Measurements from ENCODE around the gene LPAR4.

Gene LPAR4, protein sequence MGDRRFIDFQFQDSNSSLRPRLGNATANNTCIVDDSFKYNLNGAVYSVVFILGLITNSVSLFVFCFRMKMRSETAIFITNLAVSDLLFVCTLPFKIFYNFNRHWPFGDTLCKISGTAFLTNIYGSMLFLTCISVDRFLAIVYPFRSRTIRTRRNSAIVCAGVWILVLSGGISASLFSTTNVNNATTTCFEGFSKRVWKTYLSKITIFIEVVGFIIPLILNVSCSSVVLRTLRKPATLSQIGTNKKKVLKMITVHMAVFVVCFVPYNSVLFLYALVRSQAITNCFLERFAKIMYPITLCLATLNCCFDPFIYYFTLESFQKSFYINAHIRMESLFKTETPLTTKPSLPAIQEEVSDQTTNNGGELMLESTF

GRCh38 chrX:78747489-78747888 lies at the start of gene LPAR4:
TSS of gene LPAR4 (plus strand) at chrX:78747720. CDS start at chrX:78754870, 7,150 bp downstream.
- no peaks in the 10 kb centered on the region for H3K4me1 ChIP-seq (ENCODE audit: control insufficient read depth in 2 of 2, insufficient read depth in 2 of 2, low read length in 2 of 2)
- peaks cover 0 to 3% of the 10 kb centered on the region in 2 donors for H3K27me3 ChIP-seq (ENCODE audit: control insufficient read depth in 2 of 2, insufficient read depth in 2 of 2, low read length in 2 of 2)
- peak within 1 kb of the TSS; percentile 17 to 52 for H3K4me3 ChIP-seq (ENCODE audit: low read length in 2 of 2)
- no peaks in the 10 kb centered on the region for H3K36me3 ChIP-seq (ENCODE audit: control insufficient read depth in 2 of 2, insufficient read depth in 2 of 2, low read length in 2 of 2)
- H3K27ac ChIP-seq (ENCODE audit: low read depth in 2 of 2, low read length in 2 of 2): no peak within 1 kb of the TSS
- H3K9me3 ChIP-seq (ENCODE audit: control insufficient read depth in 2 of 2, low read length in 2 of 2): no peaks in the 10 kb centered on the region
- no peak within 1 kb of the TSS for H3K9ac ChIP-seq (ENCODE audit: low read depth in 1 of 2, low read length in 2 of 2)

GRCh38 chrX:78706071-78706470 lies 41.4 kb upstream of the LPAR4 start:
- Histone ChIP-seq H3K9ac (ENCODE audit: low read depth in 1 of 2, low read length in 2 of 2) (no peak overlapping the region), H3K4me3 (ENCODE audit: low read length in 2 of 2) (no peak overlapping the region), H3K9me3 (ENCODE audit: control insufficient read depth in 2 of 2, low read length in 2 of 2) (no peaks in the 10 kb centered on the region), H3K27me3 (ENCODE audit: control insufficient read depth in 2 of 2, insufficient read depth in 2 of 2, low read length in 2 of 2) (no peaks in the 10 kb centered on the region), H3K4me1 (ENCODE audit: control insufficient read depth in 2 of 2, insufficient read depth in 2 of 2, low read length in 2 of 2) (no peaks in the 10 kb centered on the region), H3K27ac (ENCODE audit: low read depth in 2 of 2, low read length in 2 of 2) (no peak overlapping the region), H3K36me3 (ENCODE audit: control insufficient read depth in 2 of 2, insufficient read depth in 2 of 2, low read length in 2 of 2) (no peaks in the 10 kb centered on the region)

- no peak overlapping the region for H3K4me3 ChIP-seq (ENCODE audit: low read length in 2 of 2)
- H3K36me3 ChIP-seq (ENCODE audit: control insufficient read depth in 2 of 2, insufficient read depth in 2 of 2, low read length in 2 of 2): no peaks in the 10 kb centered on the region
- no peak overlapping the region for H3K27ac ChIP-seq (ENCODE audit: low read depth in 2 of 2, low read length in 2 of 2)
- no peak overlapping the region for H3K9ac ChIP-seq (ENCODE audit: low read depth in 1 of 2, low read length in 2 of 2)
- no peaks in the 10 kb centered on the region for H3K4me1 ChIP-seq (ENCODE audit: control insufficient read depth in 2 of 2, insufficient read depth in 2 of 2, low read length in 2 of 2)
- H3K9me3 ChIP-seq (ENCODE audit: control insufficient read depth in 2 of 2, low read length in 2 of 2): no peaks in the 10 kb centered on the region
- H3K27me3 ChIP-seq (ENCODE audit: control insufficient read depth in 2 of 2, insufficient read depth in 2 of 2, low read length in 2 of 2): no peaks in the 10 kb centered on the region
These were observed 39.3 kb upstream of the LPAR4 start for GRCh38 chrX:78708262-78708661.

GRCh38 chrX:78708816-78709215 lies 38.7 kb upstream of the LPAR4 start:
- Histone ChIP-seq H3K4me3 (ENCODE audit: low read length in 2 of 2) (no peak overlapping the region), H3K36me3 (ENCODE audit: control insufficient read depth in 2 of 2, insufficient read depth in 2 of 2, low read length in 2 of 2) (no peaks in the 10 kb centered on the region), H3K4me1 (ENCODE audit: control insufficient read depth in 2 of 2, insufficient read depth in 2 of 2, low read length in 2 of 2) (no peaks in the 10 kb centered on the region), H3K27me3 (ENCODE audit: control insufficient read depth in 2 of 2, insufficient read depth in 2 of 2, low read length in 2 of 2) (no peaks in the 10 kb centered on the region), H3K9ac (ENCODE audit: low read depth in 1 of 2, low read length in 2 of 2) (no peak overlapping the region), H3K27ac (ENCODE audit: low read depth in 2 of 2, low read length in 2 of 2) (no peak overlapping the region), H3K9me3 (ENCODE audit: control insufficient read depth in 2 of 2, low read length in 2 of 2) (no peaks in the 10 kb centered on the region)

DNA sequence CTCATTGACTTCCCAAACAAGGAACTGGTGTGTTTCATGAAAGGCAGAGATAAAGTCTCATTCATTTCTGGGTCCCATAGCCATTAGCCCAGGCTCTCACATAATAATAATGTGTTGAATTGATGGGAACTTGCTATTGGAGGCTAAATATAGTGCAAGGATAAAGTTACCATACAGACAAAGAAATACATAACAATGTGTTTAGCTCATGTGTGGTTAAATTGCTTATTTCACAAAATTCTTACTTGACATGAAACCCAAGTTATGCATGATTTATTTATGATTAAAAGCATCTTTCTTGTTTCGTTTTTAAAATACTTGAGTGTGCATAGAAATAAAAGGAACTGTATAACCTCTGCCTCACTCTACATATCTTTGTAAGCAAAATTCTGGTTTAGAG lies 37.3 kb upstream of the LPAR4 start:
- no peaks in the 10 kb centered on the region for H3K4me1 ChIP-seq (ENCODE audit: control insufficient read depth in 2 of 2, insufficient read depth in 2 of 2, low read length in 2 of 2)
- no peaks in the 10 kb centered on the region for H3K9me3 ChIP-seq (ENCODE audit: control insufficient read depth in 2 of 2, low read length in 2 of 2)
- H3K9ac ChIP-seq (ENCODE audit: low read depth in 1 of 2, low read length in 2 of 2): no peak overlapping the region
- no peaks in the 10 kb centered on the region for H3K27me3 ChIP-seq (ENCODE audit: control insufficient read depth in 2 of 2, insufficient read depth in 2 of 2, low read length in 2 of 2)
- no peaks in the 10 kb centered on the region for H3K36me3 ChIP-seq (ENCODE audit: control insufficient read depth in 2 of 2, insufficient read depth in 2 of 2, low read length in 2 of 2)
- no peak overlapping the region for H3K27ac ChIP-seq (ENCODE audit: low read depth in 2 of 2, low read length in 2 of 2)
- H3K4me3 ChIP-seq (ENCODE audit: low read length in 2 of 2): no peak overlapping the region

GRCh38 chrX:78712336-78712735 lies 35.2 kb upstream of the LPAR4 start:
- no peaks in the 10 kb centered on the region for H3K27me3 ChIP-seq (ENCODE audit: control insufficient read depth in 2 of 2, insufficient read depth in 2 of 2, low read length in 2 of 2)
- H3K27ac ChIP-seq (ENCODE audit: low read depth in 2 of 2, low read length in 2 of 2): no peak overlapping the region
- H3K36me3 ChIP-seq (ENCODE audit: control insufficient read depth in 2 of 2, insufficient read depth in 2 of 2, low read length in 2 of 2): no peaks in the 10 kb centered on the region
- no peaks in the 10 kb centered on the region for H3K4me1 ChIP-seq (ENCODE audit: control insufficient read depth in 2 of 2, insufficient read depth in 2 of 2, low read length in 2 of 2)
- no peak overlapping the region for H3K4me3 ChIP-seq (ENCODE audit: low read length in 2 of 2)
- no peak overlapping the region for H3K9ac ChIP-seq (ENCODE audit: low read depth in 1 of 2, low read length in 2 of 2)
- no peaks in the 10 kb centered on the region for H3K9me3 ChIP-seq (ENCODE audit: control insufficient read depth in 2 of 2, low read length in 2 of 2)

GRCh38 chrX:78725287-78725686 lies 22.2 kb upstream of the LPAR4 start:
- H3K36me3 ChIP-seq (ENCODE audit: control insufficient read depth in 2 of 2, insufficient read depth in 2 of 2, low read length in 2 of 2): no peaks in the 10 kb centered on the region
- H3K27me3 ChIP-seq (ENCODE audit: control insufficient read depth in 2 of 2, insufficient read depth in 2 of 2, low read length in 2 of 2): no peaks in the 10 kb centered on the region
- no peaks in the 10 kb centered on the region for H3K4me1 ChIP-seq (ENCODE audit: control insufficient read depth in 2 of 2, insufficient read depth in 2 of 2, low read length in 2 of 2)
- H3K9ac ChIP-seq (ENCODE audit: low read depth in 1 of 2, low read length in 2 of 2): no peak overlapping the region
- no peaks in the 10 kb centered on the region for H3K9me3 ChIP-seq (ENCODE audit: control insufficient read depth in 2 of 2, low read length in 2 of 2)
- no peak overlapping the region for H3K4me3 ChIP-seq (ENCODE audit: low read length in 2 of 2)
- no peak overlapping the region for H3K27ac ChIP-seq (ENCODE audit: low read depth in 2 of 2, low read length in 2 of 2)

- Histone ChIP-seq H3K9me3 (ENCODE audit: control insufficient read depth in 2 of 2, low read length in 2 of 2) (no peaks in the 10 kb centered on the region), H3K4me3 (ENCODE audit: low read length in 2 of 2) (no peak overlapping the region), H3K9ac (ENCODE audit: low read depth in 1 of 2, low read length in 2 of 2) (no peak overlapping the region), H3K36me3 (ENCODE audit: control insufficient read depth in 2 of 2, insufficient read depth in 2 of 2, low read length in 2 of 2) (no peaks in the 10 kb centered on the region), H3K27me3 (ENCODE audit: control insufficient read depth in 2 of 2, insufficient read depth in 2 of 2, low read length in 2 of 2) (peaks cover 0 to 3% of the 10 kb centered on the region in 2 donors), H3K27ac (ENCODE audit: low read depth in 2 of 2, low read length in 2 of 2) (no peak overlapping the region), H3K4me1 (ENCODE audit: control insufficient read depth in 2 of 2, insufficient read depth in 2 of 2, low read length in 2 of 2) (no peaks in the 10 kb centered on the region)
These were observed 1.0 kb upstream of the LPAR4 start for GRCh38 chrX:78746496-78746895.

- no peak overlapping the region for H3K9ac ChIP-seq (ENCODE audit: low read depth in 1 of 2, low read length in 2 of 2)
- H3K4me1 ChIP-seq (ENCODE audit: control insufficient read depth in 2 of 2, insufficient read depth in 2 of 2, low read length in 2 of 2): peaks cover 0 to 2% of the 10 kb centered on the region in 2 donors
- no peaks in the 10 kb centered on the region for H3K9me3 ChIP-seq (ENCODE audit: control insufficient read depth in 2 of 2, low read length in 2 of 2)
- H3K27me3 ChIP-seq (ENCODE audit: control insufficient read depth in 2 of 2, insufficient read depth in 2 of 2, low read length in 2 of 2): peaks cover 0 to 3% of the 10 kb centered on the region in 2 donors
- H3K4me3 ChIP-seq (ENCODE audit: low read length in 2 of 2): peak overlapping the region in 1 of 2 donors; percentile 52
- no peak overlapping the region for H3K27ac ChIP-seq (ENCODE audit: low read depth in 2 of 2, low read length in 2 of 2)
- no peaks in the 10 kb centered on the region for H3K36me3 ChIP-seq (ENCODE audit: control insufficient read depth in 2 of 2, insufficient read depth in 2 of 2, low read length in 2 of 2)
These were observed 451 bp downstream of the LPAR4 start for GRCh38 chrX:78747971-78748370.

GRCh38 chrX:78748846-78749245 lies 1.3 kb downstream of the LPAR4 start:
- Histone ChIP-seq H3K9ac (ENCODE audit: low read depth in 1 of 2, low read length in 2 of 2) (no peak overlapping the region), H3K27ac (ENCODE audit: low read depth in 2 of 2, low read length in 2 of 2) (no peak overlapping the region), H3K27me3 (ENCODE audit: control insufficient read depth in 2 of 2, insufficient read depth in 2 of 2, low read length in 2 of 2) (peaks cover 0 to 3% of the 10 kb centered on the region in 2 donors), H3K9me3 (ENCODE audit: control insufficient read depth in 2 of 2, low read length in 2 of 2) (no peaks in the 10 kb centered on the region), H3K4me3 (ENCODE audit: low read length in 2 of 2) (no peak overlapping the region), H3K4me1 (ENCODE audit: control insufficient read depth in 2 of 2, insufficient read depth in 2 of 2, low read length in 2 of 2) (peaks cover 0 to 6% of the 10 kb centered on the region in 2 donors), H3K36me3 (ENCODE audit: control insufficient read depth in 2 of 2, insufficient read depth in 2 of 2, low read length in 2 of 2) (no peaks in the 10 kb centered on the region)
